HUES6 (cell line): ENCODE data around the gene SLC22A23.
"Not testable (repeated sequence)": the region's sequence is repeated elsewhere in the genome, so short reads cannot be mapped to it uniquely, and the experiment has no call there.

ENCODE experiments used
- H3K27ac ChIP-seq: 2 replicates; pipeline ENCODE4 v1.7.0; 2013; ENCODE audit warnings: low read depth, mild to moderate bottlenecking, low read length, inconsistent platforms
- H3K27me3 ChIP-seq: 2 replicates; pipeline ENCODE4 v1.6.1; 2013; ENCODE audit warnings: low read length; ENCODE audit not compliant: control insufficient read depth, insufficient read depth
- H3K36me3 ChIP-seq: 2 replicates; pipeline ENCODE4 v1.6.1; 2013; ENCODE audit warnings: low read length; ENCODE audit not compliant: control insufficient read depth, insufficient read depth
- H3K4me1 ChIP-seq: 2 replicates; pipeline ENCODE4 v1.6.1; 2013; ENCODE audit warnings: low read length; ENCODE audit not compliant: control insufficient read depth, insufficient read depth
- H3K4me3 ChIP-seq: 2 replicates; pipeline ENCODE4 v1.5.1; 2013; ENCODE audit warnings: low read depth, low read length
- H3K9ac ChIP-seq: one replicate; pipeline ENCODE4 v1.6.1; 2013; ENCODE audit warnings: mild to moderate bottlenecking, low read length
- H3K9me3 ChIP-seq: 2 replicates; pipeline ENCODE4 v1.6.1; 2013; ENCODE audit warnings: low read depth, low read length; ENCODE audit not compliant: control insufficient read depth, insufficient read depth

The SLC22A23 gene

GRCh38 chr6:3380344-3381232 is 76.3 kb downstream of the SLC22A23 start:
- H3K27me3 ChIP-seq: no peaks in the 10 kb centered on the region
- H3K4me3 ChIP-seq: no peak overlapping the region
- H3K9ac ChIP-seq: no peak overlapping the region
- H3K4me1 ChIP-seq: peaks cover 14% of the 10 kb centered on the region
- no peaks in the 10 kb centered on the region for H3K36me3 ChIP-seq
- H3K27ac ChIP-seq: no peak overlapping the region
- no peaks in the 10 kb centered on the region for H3K9me3 ChIP-seq

- Histone ChIP-seq H3K36me3 (no peaks in the 10 kb centered on the region), H3K27ac (no peak overlapping the region), H3K9ac (no peak overlapping the region), H3K4me3 (no peak overlapping the region), H3K4me1 (peaks cover 12% of the 10 kb centered on the region), H3K9me3 (no peaks in the 10 kb centered on the region), H3K27me3 (no peaks in the 10 kb centered on the region)
Observed at GRCh38 chr6:3379482-3380060, 77.3 kb downstream of the SLC22A23 start.

- not testable (repeated sequence) for H3K36me3 ChIP-seq, H3K9me3 ChIP-seq, H3K9ac ChIP-seq, H3K27ac ChIP-seq, H3K27me3 ChIP-seq, H3K4me3 ChIP-seq
- H3K4me1 ChIP-seq: peaks cover 12% of the 10 kb centered on the region
Observed at GRCh38 chr6:3378808-3379207, 78.0 kb downstream of the SLC22A23 start.

DNA sequence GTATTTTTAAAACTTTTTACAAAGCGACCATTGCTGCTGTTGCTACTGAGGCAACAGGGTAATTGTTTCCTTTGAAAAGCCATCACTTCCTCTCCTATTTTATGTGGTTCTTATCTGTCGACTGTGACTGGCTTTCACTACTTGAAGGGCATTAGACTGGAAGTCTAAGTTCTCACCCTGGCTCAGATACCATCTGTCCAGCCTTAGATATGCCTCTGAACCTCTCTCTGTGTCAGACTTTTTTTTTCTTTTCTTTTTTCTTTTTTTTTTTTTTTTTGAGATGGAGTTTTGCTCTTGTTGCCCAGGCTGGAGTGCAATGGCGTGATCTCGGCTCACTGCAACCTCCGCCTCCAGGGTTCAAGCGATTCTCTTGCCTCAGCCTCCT is 78.5 kb downstream of the SLC22A23 start:
- peaks cover 12% of the 10 kb centered on the region for H3K4me1 ChIP-seq
- H3K9me3 ChIP-seq, H3K27me3 ChIP-seq, H3K36me3 ChIP-seq, H3K9ac ChIP-seq, H3K4me3 ChIP-seq, H3K27ac ChIP-seq: not testable (repeated sequence)

GRCh38 chr6:3377536-3378397 is 79.1 kb downstream of the SLC22A23 start:
- Histone ChIP-seq H3K9me3 (no peaks in the 10 kb centered on the region), H3K36me3 (no peaks in the 10 kb centered on the region), H3K9ac (no peak overlapping the region), H3K4me3 (no peak overlapping the region), H3K4me1 (peaks cover 13% of the 10 kb centered on the region), H3K27me3 (no peaks in the 10 kb centered on the region), H3K27ac (no peak overlapping the region)

GRCh38 chr6:3376893-3377535 is 79.8 kb downstream of the SLC22A23 start:
- Histone ChIP-seq H3K4me1 (peaks cover 18% of the 10 kb centered on the region), H3K36me3 (no peaks in the 10 kb centered on the region), H3K4me3 (no peak overlapping the region), H3K9ac (no peak overlapping the region), H3K27me3 (no peaks in the 10 kb centered on the region), H3K9me3 (no peaks in the 10 kb centered on the region), H3K27ac (no peak overlapping the region)

- Histone ChIP-seq H3K27ac (no peak overlapping the region), H3K36me3 (no peaks in the 10 kb centered on the region), H3K9me3 (no peaks in the 10 kb centered on the region), H3K4me3 (no peak overlapping the region), H3K27me3 (no peaks in the 10 kb centered on the region), H3K9ac (no peak overlapping the region), H3K4me1 (peaks cover 18% of the 10 kb centered on the region)
Observed at GRCh38 chr6:3376064-3376463, 80.8 kb downstream of the SLC22A23 start.

- Histone ChIP-seq H3K9ac (no peak overlapping the region), H3K4me1 (peaks cover 8% of the 10 kb centered on the region; the same call in 1 of the 2 replicates), H3K9me3 (no peaks in the 10 kb centered on the region), H3K4me3 (no peak overlapping the region), H3K27me3 (no peaks in the 10 kb centered on the region), H3K36me3 (no peaks in the 10 kb centered on the region), H3K27ac (no peak overlapping the region)
Observed at GRCh38 chr6:3373597-3374203, 83.2 kb downstream of the SLC22A23 start.

- H3K9ac ChIP-seq: no peak overlapping the region
- no peak overlapping the region for H3K4me3 ChIP-seq
- H3K27ac ChIP-seq: no peak overlapping the region
- H3K4me1 ChIP-seq: peaks cover 8% of the 10 kb centered on the region; the same call in 1 of the 2 replicates
- no peaks in the 10 kb centered on the region for H3K36me3 ChIP-seq
- H3K9me3 ChIP-seq: no peaks in the 10 kb centered on the region
- H3K27me3 ChIP-seq: no peaks in the 10 kb centered on the region
Observed at GRCh38 chr6:3372912-3373554, 83.8 kb downstream of the SLC22A23 start.

DNA sequence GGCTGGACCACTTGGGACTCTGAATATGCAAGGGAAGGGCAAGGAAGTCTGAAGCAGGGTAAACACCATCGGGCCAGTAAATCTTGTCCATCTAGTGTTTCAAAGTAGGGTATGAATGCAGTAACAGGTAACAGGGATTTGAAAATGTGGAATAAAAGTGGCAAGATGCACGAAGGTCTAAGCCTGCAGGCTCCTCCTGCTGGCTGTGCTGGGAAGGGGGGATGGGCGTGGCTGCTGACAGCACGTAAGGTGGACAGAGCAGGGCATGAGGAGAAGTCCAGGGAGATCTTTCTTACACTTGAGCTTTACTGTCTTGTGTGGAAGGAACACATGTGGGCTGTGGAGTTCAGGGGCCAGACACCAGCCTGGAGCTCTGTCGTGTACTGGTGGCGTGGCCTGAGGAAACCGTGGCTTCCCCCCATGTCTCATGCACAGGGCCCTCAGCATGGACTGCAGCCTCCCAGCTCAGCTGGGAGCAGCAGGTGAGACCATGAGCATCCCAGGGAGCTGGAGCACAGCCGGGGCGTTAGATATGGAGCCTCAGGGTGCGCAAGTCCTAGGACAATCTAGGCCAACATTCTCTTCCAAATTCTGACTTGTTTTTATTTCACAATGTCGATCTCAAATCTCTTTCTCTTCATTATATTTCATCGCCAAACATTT is 84.5 kb downstream of the SLC22A23 start:
- Histone ChIP-seq H3K27ac (no peak overlapping the region), H3K9me3 (no peaks in the 10 kb centered on the region), H3K4me1 (peaks cover 8% of the 10 kb centered on the region; the same call in 1 of the 2 replicates), H3K9ac (no peak overlapping the region), H3K4me3 (no peak overlapping the region), H3K27me3 (no peaks in the 10 kb centered on the region), H3K36me3 (no peaks in the 10 kb centered on the region)
